ENCODE data around the gene PFKP. TPM values are rescaled to one million over a fixed set of nuclear protein-coding genes. Genes with fewer than 3 reads are reported as not detected.
"Not testable (repeated sequence)": the region's sequence is repeated elsewhere in the genome, so short reads cannot be mapped to it uniquely, and the experiment has no call there.

PFKP gene
- polyA plus RNA-seq, 3 donors, result 26.4 to 39.5 (median 32.8) TPM

GRCh38 chr10:3150366-3150765 lies 83.0 kb downstream of the PFKP start:
- no peak for DNase-seq

GRCh38 chr10:3150961-3151360 lies 83.6 kb downstream of the PFKP start:
- DNase-seq, result no peak

GRCh38 chr10:3151889-3152565 lies 84.7 kb downstream of the PFKP start:
- no peak for DNase-seq

- no peak for DNase-seq
Measured at GRCh38 chr10:3152566-3152935, 85.2 kb downstream of the PFKP start.

GRCh38 chr10:3154666-3155065 lies 87.3 kb downstream of the PFKP start:
- DNase-seq, result no peak

- no peak for DNase-seq
Measured at GRCh38 chr10:3159152-3159551, 91.8 kb downstream of the PFKP start.

- no peak for DNase-seq
Measured at GRCh38 chr10:3162533-3162932, 95.2 kb downstream of the PFKP start.

- no peak for DNase-seq
Measured at GRCh38 chr10:3163879-3164278, 96.5 kb downstream of the PFKP start.

- no peak for DNase-seq
Measured at GRCh38 chr10:3165196-3165595, 97.8 kb downstream of the PFKP start.

- DNase-seq, result no peak
Measured at GRCh38 chr10:3166496-3167290, 99.3 kb downstream of the PFKP start.

- DNase-seq, result no peak
Measured at GRCh38 chr10:3167611-3168330, 100.4 kb downstream of the PFKP start.

GRCh38 chr10:3169271-3169670 lies 101.9 kb downstream of the PFKP start:
- DNase-seq, result no peak

- DNase-seq, result no peak
Measured at GRCh38 chr10:3169673-3170072, 102.3 kb downstream of the PFKP start.

- DNase-seq, result not testable (repeated sequence)
Measured at GRCh38 chr10:3171488-3171887, 104.1 kb downstream of the PFKP start.

- no peak for DNase-seq
Measured at GRCh38 chr10:3172081-3172445, 104.7 kb downstream of the PFKP start.

- DNase-seq, result peak; percentile 99
Measured at GRCh38 chr10:3172446-3173170, 105.3 kb downstream of the PFKP start, which contains the start of gene PITRM1. PITRM1 (minus strand) TSS chr10:3172782; CDS start chr10:3172772, 10 bp downstream.

- DNase-seq, result no peak
Measured at GRCh38 chr10:3173171-3173878, 106.0 kb downstream of the PFKP start.

GRCh38 chr10:3178042-3178441 lies 110.7 kb downstream of the PFKP start:
- no peak for DNase-seq

GRCh38 chr10:3179174-3179573 lies 111.8 kb downstream of the PFKP start:
- no peak for DNase-seq

- no peak for DNase-seq
Measured at GRCh38 chr10:3180355-3181025, 113.1 kb downstream of the PFKP start.

- DNase-seq, result no peak
Measured at GRCh38 chr10:3185386-3185785, 118.0 kb downstream of the PFKP start.

All from renal pelvis (tissue), 4 donors.